NCI-H748 treated with DMSO at 0.1 percent for 48 hours (cell line): ENCODE results near the gene NCOR1.
"Not testable (repeated sequence)": the region's sequence is repeated elsewhere in the genome, so short reads cannot be mapped to it uniquely, and the experiment has no call there.

Experiments
- DNase-seq: peaks from one replicate; lab custom pipeline; 2025; lab: John Stamatoyannopoulos, UW

The NCOR1 gene

GRCh38 chr17:16148596-16148995, 66.7 kb downstream of the NCOR1 start:
- no peak for DNase-seq

GRCh38 chr17:16145319-16145890, 69.9 kb downstream of the NCOR1 start:
- not testable (repeated sequence) for DNase-seq

DNA sequence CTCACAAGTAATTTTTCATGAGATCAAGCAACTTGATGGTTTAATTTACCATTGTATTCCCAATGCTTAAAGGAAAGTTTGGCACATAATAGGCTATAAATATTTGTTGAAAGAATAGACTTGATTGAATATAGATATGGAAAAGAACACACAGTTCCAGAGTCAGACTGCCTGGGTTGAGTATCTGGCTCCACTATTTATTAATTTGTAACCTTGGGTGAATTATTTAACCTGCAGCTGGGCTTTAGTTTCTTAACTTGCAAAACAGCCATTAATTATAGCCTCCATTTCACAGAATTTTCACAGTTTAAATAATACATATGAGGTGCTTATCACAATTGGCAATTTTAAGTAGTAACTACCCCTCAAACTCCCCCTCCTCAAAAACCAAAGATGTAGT, 73.6 kb downstream of the NCOR1 start:
- no peak for DNase-seq

DNA sequence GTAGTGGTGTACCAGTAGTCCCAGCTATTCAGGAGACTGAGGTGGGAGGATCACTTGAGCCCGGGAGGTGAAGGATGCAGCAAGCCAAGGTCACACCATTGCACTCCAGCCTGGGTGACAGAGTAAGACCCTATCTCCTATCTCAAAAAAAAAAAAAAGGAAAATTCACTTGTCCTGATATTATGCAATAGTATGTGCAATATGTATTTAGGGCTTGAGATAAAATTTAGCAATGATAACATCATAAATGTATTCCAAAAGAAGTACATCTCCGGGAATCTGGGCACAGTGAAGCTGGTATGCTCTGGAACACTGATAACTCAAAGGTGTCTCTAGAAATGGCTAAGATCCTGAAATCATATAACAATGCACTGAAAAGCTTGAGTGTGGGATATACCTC, 74.5 kb downstream of the NCOR1 start:
- DNase-seq = no peak

DNA sequence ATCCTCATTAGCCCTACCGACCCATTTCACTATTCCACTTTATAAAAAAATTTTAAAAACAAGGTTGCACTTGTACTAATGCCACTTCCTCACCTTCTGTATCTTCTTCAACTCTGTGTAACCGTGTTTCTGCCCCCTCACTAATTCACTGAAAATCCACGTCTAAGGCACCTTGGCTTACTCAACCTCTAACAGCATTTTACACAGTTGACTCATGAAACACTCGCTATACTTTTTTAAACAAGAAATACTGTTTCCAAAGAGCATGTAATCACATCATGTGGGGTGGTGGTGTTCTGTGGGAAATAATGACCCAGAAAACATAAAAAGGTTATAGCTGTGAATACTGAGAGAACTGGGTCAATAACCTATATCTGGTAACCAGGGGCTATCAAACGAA, 79.9 kb downstream of the NCOR1 start:
- no peak for DNase-seq

DNA sequence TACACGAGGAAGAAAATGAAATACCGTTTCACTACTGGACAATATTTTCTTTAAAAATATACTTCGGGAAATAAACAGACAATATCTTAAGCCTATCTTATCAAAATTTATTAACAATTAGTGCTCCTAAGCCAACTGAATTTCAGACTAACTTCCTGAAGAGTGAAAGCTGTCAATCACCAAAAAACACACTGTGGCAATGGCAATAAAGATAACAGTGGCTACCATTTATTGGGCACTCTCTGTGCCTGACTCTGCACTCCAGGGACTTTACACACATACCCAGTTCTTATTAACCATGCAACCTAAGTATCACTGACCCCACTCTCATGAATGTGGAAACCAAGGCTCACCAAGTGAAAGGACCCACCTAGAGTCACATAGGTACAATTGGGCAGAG, 83.7 kb downstream of the NCOR1 start:
- no peak for DNase-seq

GRCh38 chr17:16129441-16130205, 85.7 kb downstream of the NCOR1 start:
- no peak for DNase-seq

DNA sequence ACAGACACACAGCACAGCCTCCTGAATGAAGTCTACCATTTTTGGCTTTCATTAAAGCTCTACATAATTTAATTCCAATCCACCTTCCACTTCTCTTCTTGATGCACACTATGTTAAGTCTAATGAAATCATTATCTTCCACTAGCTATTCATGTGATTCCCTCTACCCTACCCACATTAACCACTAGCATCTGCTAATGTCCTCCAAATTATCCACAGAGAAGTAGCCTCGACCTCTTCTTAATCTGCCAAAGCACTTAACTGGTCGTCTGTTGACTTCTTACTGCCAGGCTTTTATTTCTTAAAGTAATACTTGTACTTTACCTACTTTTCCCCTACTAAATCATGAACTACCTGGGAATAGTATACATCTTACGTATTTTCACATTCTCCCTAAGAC, 91.8 kb downstream of the NCOR1 start:
- no peak for DNase-seq

- DNase-seq = no peak
These were observed 92.5 kb downstream of the NCOR1 start for GRCh38 chr17:16122697-16123434.

DNA sequence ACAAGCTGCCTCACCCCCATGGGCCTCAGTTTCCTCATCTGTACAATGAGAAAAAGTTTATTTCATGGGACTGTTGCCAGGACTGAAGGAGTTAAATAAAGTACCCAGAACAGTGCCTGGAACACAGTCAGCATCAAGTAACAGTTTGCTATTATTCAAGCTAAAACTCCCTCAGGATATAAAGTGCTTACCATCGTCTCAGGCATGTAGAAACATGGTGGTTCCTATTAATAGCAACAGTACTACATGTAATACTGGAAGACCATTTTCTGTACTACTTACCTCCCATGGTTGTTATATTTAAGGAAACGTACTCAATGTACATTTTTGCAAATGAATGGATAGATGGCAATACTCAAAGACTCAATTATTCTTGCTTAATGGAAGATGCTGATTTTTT, 93.4 kb downstream of the NCOR1 start:
- no peak for DNase-seq

DNA sequence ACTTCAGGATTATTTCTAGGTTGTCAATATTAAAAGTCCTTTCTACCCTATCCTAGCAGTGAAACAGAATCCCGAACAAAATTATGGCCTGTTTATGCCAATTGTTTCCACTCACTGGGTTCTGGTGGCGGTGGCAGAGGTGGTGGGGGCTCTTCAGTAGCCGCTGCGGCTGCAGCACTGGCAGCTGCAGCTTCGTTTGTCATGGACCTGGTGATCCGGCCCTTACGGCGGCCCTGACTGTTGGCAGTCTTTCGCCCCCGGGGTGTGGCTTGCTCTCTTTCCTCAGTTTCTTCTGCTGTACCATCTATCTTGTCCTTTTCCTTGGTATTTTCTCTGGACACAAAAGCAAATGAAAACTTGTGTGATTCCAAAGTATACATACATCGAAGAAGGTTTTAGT, 94.4 kb downstream of the NCOR1 start:
- DNase-seq = no peak

- no peak for DNase-seq
These were observed 98.2 kb downstream of the NCOR1 start for GRCh38 chr17:16117149-16117548.

DNA sequence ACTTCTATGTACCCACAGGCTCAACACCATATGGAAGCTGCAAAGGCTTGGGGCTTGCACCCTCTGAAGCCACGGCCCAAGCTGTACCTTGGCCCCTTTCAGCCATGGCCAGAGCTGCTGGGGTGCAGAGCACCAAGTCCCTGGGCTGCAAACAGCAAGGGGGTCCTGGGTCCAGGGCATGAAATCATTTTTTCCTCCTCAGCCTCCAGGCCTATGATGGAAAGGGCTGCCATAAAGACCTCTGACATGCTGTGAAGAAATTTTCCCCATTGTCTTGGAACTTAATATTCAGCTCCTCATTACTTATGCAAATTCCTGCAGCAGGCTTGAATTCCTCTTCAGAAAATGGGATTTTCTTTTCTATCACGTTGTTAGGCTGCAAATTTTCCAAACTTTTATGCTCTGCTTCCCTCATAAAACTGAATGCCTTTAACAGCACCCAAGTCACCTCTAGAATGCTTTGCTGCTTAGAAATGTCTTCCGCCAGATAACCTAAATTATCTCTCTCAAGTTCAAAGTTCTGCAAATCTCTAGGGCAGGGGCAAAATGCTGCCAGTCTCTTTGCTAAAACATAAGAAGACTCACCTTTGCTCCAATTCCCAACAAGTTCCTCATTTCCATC, 100.1 kb downstream of the NCOR1 start:
- DNase-seq = not testable (repeated sequence)

DNA sequence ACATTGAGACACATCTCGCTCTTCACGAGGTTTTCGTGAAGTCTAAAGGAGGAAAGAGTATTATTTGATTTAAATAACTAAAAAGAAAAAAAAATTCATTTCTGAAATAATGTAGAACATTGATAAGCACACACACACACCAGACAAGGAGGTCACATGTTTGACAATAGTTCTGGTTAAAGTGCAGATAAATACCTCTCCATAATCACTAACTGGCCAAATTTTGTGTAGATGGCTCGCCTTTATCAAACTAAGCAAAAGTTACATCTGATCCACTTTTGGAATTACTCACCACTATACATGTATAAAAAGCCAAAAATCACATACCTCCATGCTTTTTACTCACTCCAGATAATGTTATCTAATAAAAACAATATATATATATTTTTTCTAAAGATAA, 106.5 kb downstream of the NCOR1 start:
- DNase-seq = no peak

- no peak for DNase-seq
These were observed 106.9 kb downstream of the NCOR1 start for GRCh38 chr17:16108386-16108785.

DNA sequence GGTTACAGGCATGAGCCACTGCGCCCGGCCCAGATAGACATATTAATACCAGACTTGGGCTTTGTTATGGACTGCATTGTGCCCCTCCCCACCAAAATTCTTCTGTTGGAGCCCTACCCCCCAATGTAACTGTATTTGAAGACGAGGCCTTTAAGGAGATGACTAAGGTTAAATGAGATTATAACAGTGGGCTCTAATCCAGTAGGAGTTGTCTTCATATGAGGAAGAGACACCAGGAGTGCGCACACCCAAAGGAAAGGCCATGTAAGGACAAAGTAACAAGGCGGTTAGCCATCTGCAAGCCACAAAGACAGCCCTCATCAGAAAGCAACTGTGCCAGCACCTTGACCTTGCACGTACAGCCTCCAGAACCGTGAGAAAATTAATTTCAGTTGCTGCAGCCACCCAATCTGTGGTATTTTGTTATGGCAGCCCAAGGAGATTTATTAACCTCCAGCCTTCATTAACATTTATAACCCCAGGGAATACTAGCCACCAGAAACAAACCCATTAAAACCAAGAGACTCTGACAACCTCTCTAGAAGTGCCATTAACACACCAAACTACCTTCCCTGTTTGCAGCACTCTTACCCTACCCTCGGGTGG, 108.1 kb downstream of the NCOR1 start:
- no peak for DNase-seq

GRCh38 chr17:16106161-16106891, 109.0 kb downstream of the NCOR1 start:
- DNase-seq = no peak

GRCh38 chr17:16104189-16104588, 111.1 kb downstream of the NCOR1 start:
- no peak for DNase-seq

- no peak for DNase-seq
These were observed 113.9 kb downstream of the NCOR1 start for GRCh38 chr17:16101440-16101839.

GRCh38 chr17:16100737-16101400, 114.5 kb downstream of the NCOR1 start:
- no peak for DNase-seq

GRCh38 chr17:16091773-16092172, 123.6 kb downstream of the NCOR1 start:
- no peak for DNase-seq
